Renal cortex interstitium (tissue), 11 donors: ENCODE results near the gene CAMK1. TPM values are rescaled to one million over a fixed set of nuclear protein-coding genes. Genes with fewer than 3 reads are reported as not detected.
A peak's percentile ranks its signal among the peaks of the same experiment; 100 is the strongest.
"Not testable (repeated sequence)": the region's sequence is repeated elsewhere in the genome, so short reads cannot be mapped to it uniquely, and the experiment has no call there.

ENCODE experiments used
- DNase-seq, 11 donors: peaks; one replicate each; pipeline ENCODE4 v3.0.0-alpha.2; 2013; ENCODE audit warnings: low read depth in 9 of 11, low spot score in 4 of 11; ENCODE audit errors: extremely low read depth in 1 of 11
- polyA plus RNA-seq, 3 donors: library from polyadenylated mRNA; unstranded; fragments of 120-200 nt; gene quantifications; one replicate each; pipeline ENCODE4 v1.2.1, GENCODE V29; 2013; ENCODE audit not compliant: insufficient read length in 3 of 3

Gene CAMK1
- polyA plus RNA-seq, 3 donors, result 16.0 to 22.6 (median 18.7) TPM

GRCh38 chr3:9780910-9781309 is 11.2 kb upstream of the CAMK1 start:
- DNase-seq, result no peak

GRCh38 chr3:9780458-9780812 is 10.7 kb upstream of the CAMK1 start:
- no peak for DNase-seq

GRCh38 chr3:9779721-9780457 is 10.1 kb upstream of the CAMK1 start:
- DNase-seq, result no peak

GRCh38 chr3:9779075-9779593 is 9.4 kb upstream of the CAMK1 start:
- DNase-seq, result no peak

GRCh38 chr3:9778143-9779074 is 8.7 kb upstream of the CAMK1 start:
- DNase-seq, result no peak

GRCh38 chr3:9777694-9778021 is 7.9 kb upstream of the CAMK1 start:
- DNase-seq, result no peak

- no peak for DNase-seq
These were observed 7.3 kb upstream of the CAMK1 start for GRCh38 chr3:9776896-9777693.

GRCh38 chr3:9771007-9771406 is 1.3 kb upstream of the CAMK1 start:
- not testable (repeated sequence) for DNase-seq

- DNase-seq, result peak in 3 of 11 donors; percentile 39 to 72 (median 44)
These were observed 597 bp upstream of the CAMK1 start for GRCh38 chr3:9770276-9770812.

GRCh38 chr3:9769012-9769411 is 735 bp downstream of the CAMK1 start:
- no peak for DNase-seq

- DNase-seq, result no peak
These were observed 1.5 kb downstream of the CAMK1 start for GRCh38 chr3:9768141-9768775.

GRCh38 chr3:9767418-9767817 is 2.3 kb downstream of the CAMK1 start:
- no peak for DNase-seq

GRCh38 chr3:9765865-9766264 is 3.9 kb downstream of the CAMK1 start:
- no peak for DNase-seq

- DNase-seq, result no peak
These were observed 6.9 kb downstream of the CAMK1 start for GRCh38 chr3:9762871-9763270.

- no peak for DNase-seq
These were observed 7.8 kb downstream of the CAMK1 start for GRCh38 chr3:9761919-9762318.

- DNase-seq, result no peak
These were observed 8.8 kb downstream of the CAMK1 start for GRCh38 chr3:9760779-9761505.

- DNase-seq, result no peak
These were observed 12.3 kb downstream of the CAMK1 start for GRCh38 chr3:9757427-9757826.

GRCh38 chr3:9754678-9755077 is 15.1 kb downstream of the CAMK1 start:
- DNase-seq, result no peak
